Activated CD4-positive, CD25-positive, alpha-beta regulatory T cell treated with anti-CD3 and anti-CD28 coated beads, Interleukin-2, amount 50 U/mL, for 24 hours (primary cell): ENCODE data around the gene UBR4.
A peak's percentile ranks its signal among the peaks of the same experiment; 100 is the strongest.
"Not testable (repeated sequence)": the region's sequence is repeated elsewhere in the genome, so short reads cannot be mapped to it uniquely, and the experiment has no call there.

Experiments used
- ATAC-seq, 2 donors: fragments of 150-1000 bp; cut with Tn5 transposase; one replicate each; pipeline ENCODE4 v1.10.0; 2021; ENCODE audit warnings: mild to moderate bottlenecking in 1 of 2, moderate library complexity in 1 of 2

UBR4 gene

GRCh38 chr1:19190468-19190867, 19.6 kb downstream of the UBR4 start:
- ATAC-seq = no peak

- ATAC-seq = no peak
These were observed 20.8 kb downstream of the UBR4 start for GRCh38 chr1:19189270-19189669.

- ATAC-seq = no peak
These were observed 22.2 kb downstream of the UBR4 start for GRCh38 chr1:19187852-19188251.

GRCh38 chr1:19186001-19186400, 24.1 kb downstream of the UBR4 start:
- ATAC-seq = peak; percentile 32 to 73

- ATAC-seq = no peak
These were observed 27.8 kb downstream of the UBR4 start for GRCh38 chr1:19182223-19182622.

- ATAC-seq = not testable (repeated sequence)
These were observed 29.8 kb downstream of the UBR4 start for GRCh38 chr1:19180265-19180657.

- peak; percentile 38 to 44 for ATAC-seq
These were observed 30.3 kb downstream of the UBR4 start for GRCh38 chr1:19179597-19180264.

- ATAC-seq = no peak
These were observed 31.2 kb downstream of the UBR4 start for GRCh38 chr1:19178734-19179398.

- ATAC-seq = no peak
These were observed 32.3 kb downstream of the UBR4 start for GRCh38 chr1:19177811-19178210.

GRCh38 chr1:19169642-19170041, 40.4 kb downstream of the UBR4 start:
- ATAC-seq = peak; percentile 86 to 88

- no peak for ATAC-seq
These were observed 42.9 kb downstream of the UBR4 start for GRCh38 chr1:19167140-19167539.

GRCh38 chr1:19166066-19166465, 44.0 kb downstream of the UBR4 start:
- ATAC-seq = no peak

GRCh38 chr1:19165501-19165900, 44.6 kb downstream of the UBR4 start:
- no peak for ATAC-seq

GRCh38 chr1:19164274-19165015, 45.6 kb downstream of the UBR4 start:
- no peak for ATAC-seq

GRCh38 chr1:19163261-19163660, 46.8 kb downstream of the UBR4 start:
- ATAC-seq = no peak

- ATAC-seq = no peak
These were observed 49.2 kb downstream of the UBR4 start for GRCh38 chr1:19160831-19161230.

- no peak for ATAC-seq
These were observed 52.4 kb downstream of the UBR4 start for GRCh38 chr1:19157653-19158052.

GRCh38 chr1:19156676-19157075, 53.4 kb downstream of the UBR4 start:
- ATAC-seq = no peak

- ATAC-seq = no peak
These were observed 55.2 kb downstream of the UBR4 start for GRCh38 chr1:19154876-19155275.

- ATAC-seq = no peak
These were observed 56.9 kb downstream of the UBR4 start for GRCh38 chr1:19153169-19153568.

- no peak for ATAC-seq
These were observed 58.5 kb downstream of the UBR4 start for GRCh38 chr1:19151537-19151936.

GRCh38 chr1:19149736-19150135, 60.3 kb downstream of the UBR4 start:
- ATAC-seq = no peak

- no peak for ATAC-seq
These were observed 69.6 kb downstream of the UBR4 start for GRCh38 chr1:19140465-19140864.

- no peak for ATAC-seq
These were observed 70.4 kb downstream of the UBR4 start for GRCh38 chr1:19139711-19140110.
